ENCODE data around the gene FUZ.

Gene FUZ

DNA sequence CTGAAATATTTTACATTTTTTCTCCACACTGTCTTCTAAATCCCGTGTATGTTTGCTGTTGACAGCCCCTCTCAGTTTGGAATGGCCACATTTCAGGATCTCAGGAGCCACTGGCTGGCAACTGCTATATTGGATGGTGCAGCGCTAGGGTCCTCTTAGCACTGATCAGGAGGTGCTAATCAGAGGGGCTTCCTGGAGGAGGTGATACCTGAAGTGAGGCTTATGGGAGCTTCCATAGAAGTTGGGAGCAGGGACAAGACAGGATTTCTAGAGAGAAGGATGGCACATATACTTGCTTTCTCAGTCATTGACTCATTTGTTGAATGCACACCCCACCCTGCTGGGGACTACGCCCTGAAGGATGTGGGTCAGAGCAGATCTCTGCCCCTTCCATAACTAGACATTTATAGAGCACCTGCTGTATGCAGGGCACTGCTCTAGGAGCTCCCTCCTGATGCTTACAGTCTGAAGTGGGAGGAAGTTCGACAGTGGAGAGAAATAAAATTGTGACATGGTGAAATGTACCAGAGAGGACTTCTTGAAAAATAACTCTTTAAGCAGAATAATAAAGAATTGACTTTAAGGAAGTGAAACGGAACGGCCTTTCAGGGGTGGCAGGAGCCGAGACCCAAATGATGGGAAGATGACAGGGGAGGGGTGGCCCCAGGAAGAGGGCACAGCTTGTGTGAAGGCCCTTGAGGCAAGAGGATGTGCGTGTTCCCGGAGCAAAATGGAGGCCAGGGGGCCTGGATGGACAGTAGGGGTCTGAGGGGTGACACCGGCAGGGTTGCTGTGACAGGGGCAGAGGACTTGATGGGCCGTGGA is 33.1 kb downstream of the FUZ start:
- DNase-seq (ENCODE audit: low spot score): peak; percentile 49

DNA sequence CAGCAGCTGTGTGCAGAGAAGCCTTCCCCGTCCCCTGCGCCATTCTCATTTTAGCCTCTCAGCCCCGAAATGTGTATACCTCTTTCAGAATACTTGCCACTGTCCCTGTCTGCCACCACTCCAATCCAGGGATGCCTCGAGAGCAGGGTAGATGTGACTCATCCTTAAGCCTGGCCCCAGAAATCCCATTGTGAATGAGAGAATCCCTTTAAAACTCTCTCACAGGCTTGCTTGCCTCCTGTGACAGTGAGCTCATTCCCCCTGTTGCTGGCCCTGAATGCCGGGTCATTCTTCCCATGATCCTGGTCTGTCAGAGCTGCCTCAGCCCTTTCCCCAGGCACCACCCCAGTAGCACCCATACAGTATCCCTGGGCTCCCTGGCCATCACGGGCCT is 36.7 kb downstream of the FUZ start:
- DNase-seq (ENCODE audit: low spot score): no peak

DNA sequence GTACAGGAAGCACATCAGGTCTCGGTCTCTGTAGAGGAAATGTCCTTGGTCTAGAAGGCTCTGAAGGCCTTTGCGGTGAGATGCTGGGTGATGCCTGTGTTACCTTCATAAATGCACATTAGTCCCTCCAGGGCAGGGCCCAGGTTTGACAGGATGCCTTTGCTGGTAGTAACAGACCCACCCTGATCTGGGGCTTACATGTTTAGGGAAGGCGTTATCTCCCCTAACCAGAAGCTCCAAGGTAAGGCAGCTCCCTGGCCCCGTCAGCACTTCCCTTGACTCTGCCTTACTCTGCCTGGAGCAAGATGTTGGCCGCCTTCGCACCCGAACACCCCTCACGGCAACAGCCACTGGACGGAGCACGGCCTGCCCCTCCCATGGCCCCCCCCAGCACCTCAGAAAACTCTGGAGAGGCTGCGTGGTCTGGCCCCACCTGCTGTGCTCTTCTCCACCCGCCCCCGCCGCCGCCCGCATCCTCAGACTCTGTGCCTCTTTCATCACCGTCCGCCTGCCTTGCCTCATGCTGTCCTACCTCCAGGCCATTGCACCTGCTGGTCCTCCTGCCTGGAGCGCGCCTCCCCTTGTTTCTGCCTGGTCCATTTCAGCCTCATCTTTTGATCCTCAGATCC is 37.2 kb downstream of the FUZ start:
- no peak for DNase-seq (ENCODE audit: low spot score)

DNA sequence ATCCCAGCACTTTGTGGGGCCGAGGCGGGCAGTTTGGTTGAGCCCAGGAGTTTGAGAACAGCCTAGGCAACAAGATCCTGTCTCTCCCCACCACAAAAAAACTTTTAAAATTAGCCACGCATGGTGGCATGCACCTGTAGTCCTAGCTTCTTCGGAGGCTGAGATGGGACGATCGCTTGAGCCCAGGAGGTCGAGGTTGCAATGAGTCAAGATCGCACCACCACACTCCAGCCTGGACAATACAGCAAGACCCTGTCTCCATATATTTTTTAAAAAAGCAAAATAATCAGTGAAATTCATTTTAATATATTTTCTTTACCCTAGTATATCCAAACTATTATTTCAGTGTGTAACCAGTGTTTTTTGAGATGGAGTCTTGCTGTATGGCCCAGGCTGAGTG is 38.1 kb downstream of the FUZ start:
- DNase-seq (ENCODE audit: low spot score): no peak

DNA sequence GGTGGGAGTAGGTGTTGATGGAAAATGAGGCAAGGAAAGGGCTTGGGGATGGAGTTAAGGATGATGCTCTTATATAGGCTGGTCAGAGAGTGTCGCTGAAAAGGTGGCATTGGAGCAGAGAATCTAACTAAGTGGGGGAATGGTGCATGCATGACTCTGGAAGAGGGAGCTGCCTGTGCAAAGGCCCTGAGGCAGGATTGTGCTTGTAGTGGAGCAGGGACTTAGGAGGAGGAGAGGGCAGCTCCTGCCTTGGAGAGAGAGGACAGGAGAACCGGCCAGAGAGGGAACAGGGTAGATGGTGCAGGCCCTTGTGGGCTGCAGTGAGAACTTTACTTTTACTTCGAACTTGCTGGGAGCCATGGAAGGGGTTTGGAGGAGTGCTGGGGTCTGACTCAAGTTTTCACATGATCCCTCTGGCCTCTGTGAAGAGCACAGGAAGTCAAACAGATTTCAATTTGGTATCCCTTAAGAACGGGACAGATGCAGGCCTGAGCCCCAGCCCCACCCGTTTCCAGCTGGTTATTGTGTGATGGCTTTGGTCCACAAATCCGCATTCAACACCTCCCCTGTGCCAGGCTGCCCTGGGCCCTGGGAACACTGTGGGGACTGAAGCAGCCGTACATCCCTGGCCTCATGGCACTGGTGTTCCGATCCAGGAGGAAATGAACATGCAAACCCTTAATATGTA is 39.3 kb downstream of the FUZ start:
- DNase-seq (ENCODE audit: low spot score): no peak

DNA sequence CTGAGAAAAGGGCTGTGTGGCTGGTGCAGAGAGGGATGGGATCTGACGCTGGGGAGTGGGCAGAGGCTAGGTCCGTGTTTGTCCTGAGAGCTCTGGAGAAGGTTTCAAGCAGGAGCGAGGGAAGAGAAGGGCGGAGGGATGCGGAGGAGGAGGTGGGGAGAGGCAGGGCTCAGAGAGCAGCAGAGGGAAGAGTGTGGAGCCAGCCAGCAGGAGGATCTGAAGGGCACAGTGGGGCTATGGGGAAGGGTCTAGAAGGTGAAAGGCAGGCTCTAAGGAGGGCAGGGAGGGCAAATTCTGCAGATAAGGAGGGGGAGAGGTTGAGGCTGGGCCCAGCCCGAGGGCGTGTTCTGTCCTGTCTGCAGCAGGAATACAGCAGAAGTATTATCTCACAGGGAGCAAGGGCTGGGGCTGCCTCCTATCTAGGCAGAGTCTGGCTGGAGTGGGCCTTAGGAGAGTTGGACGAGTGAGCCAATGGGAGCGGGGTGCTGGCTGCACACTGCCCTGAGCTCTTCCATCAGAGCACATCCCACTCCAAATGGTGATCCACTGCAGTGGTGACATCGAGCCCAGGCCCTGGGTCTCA is 40.2 kb downstream of the FUZ start:
- no peak for DNase-seq (ENCODE audit: low spot score)

DNA sequence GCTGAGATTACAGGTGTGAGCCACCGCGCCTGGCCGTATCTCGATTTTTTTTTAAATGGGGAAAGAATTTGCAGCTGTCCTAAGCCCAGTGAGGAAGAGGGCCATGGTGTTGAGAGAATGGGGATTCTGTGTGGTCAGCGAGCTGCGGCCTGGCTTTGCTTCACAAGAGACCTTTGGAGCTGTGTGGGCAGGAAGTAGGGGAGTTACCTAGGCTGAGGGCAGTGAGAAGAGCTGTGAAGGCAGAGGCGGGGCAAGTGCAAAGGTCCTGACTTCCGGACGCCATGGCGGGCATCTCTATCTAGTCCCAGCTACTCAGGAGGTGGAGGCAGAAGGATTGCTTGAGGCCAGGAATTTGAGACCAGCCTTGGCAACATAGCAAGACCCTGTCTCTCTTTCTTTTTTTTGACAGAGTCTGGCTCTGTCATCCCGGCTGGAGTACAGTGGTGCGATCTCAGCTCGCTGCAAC is 41.4 kb downstream of the FUZ start:
- no peak for DNase-seq (ENCODE audit: low spot score)

DNA sequence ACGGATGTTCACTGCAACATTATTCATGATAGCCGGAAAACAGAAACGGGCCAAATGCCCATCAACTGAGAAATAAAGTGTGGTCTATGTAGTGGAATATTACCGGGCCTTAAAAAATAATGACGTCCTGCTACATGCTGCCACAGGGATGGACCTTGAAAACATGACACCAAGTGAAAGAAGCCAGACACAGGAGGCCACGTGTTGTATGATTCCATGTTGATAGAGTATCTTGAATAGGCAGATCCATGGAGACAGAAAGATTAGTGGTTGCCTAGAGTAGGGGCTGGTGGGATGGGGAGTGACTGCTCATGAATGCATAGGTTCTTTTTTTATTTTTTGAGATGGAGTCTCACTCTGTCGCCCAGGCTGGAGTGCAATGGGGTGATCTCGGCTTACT is 42.6 kb downstream of the FUZ start:
- no peak for DNase-seq (ENCODE audit: low spot score)

DNA sequence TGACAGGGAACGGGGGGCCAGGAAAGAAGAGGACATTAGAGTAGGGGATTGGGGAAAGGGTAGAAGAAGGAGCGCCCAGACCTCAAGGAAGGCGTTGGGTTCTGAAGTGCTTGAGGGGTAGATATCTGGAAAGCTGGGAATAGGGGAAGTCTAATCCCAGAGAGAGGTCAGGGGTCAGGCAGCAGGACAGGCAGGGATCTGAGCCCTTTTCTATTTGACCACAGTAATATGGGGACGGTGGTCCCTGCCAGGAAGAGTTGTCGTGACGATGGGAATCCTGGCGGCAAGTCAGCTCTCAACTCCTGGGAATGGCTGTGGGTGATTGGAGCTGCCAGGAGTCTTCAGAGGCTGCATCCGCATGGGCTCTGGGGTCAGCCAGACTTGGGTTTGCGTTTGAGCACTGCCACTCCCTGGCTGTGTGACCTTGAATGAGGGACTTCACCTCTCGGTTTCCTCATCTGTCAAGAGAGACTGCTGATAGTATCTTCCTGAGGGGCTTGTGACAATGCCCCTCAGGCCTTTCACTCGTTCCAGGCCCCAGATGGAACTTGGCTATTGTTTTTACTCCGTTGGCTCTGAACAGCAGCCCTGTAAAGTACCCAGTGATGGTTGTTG is 45.0 kb downstream of the FUZ start:
- DNase-seq (ENCODE audit: low spot score): no peak

DNA sequence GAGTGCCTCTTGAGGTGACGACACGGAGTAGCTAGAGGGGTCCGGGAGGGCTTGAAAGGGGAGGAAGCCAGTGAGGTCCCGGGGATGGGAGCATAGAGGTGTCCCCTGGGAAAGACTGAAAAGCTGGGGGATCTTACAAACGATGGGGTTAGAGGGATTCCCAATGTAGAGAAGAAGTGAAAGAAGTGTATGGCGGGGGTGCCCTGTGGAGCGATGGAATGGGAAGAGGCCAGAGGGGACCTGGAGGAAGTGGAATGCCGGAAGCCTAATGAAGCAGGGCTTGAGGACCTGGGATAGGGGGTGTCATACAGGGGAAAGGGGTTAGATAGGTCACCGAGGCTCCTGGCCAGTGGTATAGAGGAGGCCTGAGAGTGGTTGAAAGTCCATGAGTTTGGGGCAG is 45.7 kb downstream of the FUZ start:
- DNase-seq (ENCODE audit: low spot score): peak; percentile 17

DNA sequence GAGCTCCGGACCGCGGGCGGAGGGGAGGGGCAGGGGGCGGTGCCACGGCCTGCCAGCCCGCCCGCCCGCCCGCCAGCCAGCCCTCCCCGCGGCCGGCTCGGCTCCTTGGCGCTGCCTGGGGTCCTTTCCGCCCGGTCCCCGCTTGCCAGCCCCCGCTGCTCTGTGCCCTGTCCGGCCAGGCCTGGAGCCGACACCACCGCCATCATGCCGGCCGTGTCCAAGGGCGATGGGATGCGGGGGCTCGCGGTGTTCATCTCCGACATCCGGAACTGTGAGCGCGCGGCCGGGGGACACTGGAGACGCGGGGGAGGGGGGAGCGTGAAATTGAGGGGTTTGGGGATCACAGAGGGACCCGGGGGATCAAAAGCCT is 46.2 kb downstream of the FUZ start, which contains the start of gene AP2A1:
TSS of gene AP2A1 (plus strand) at position 72 of the 370 bp plus-strand sequence. CDS start at position 205, 133 bp downstream.
- DNase-seq (ENCODE audit: low spot score): no peak

DNA sequence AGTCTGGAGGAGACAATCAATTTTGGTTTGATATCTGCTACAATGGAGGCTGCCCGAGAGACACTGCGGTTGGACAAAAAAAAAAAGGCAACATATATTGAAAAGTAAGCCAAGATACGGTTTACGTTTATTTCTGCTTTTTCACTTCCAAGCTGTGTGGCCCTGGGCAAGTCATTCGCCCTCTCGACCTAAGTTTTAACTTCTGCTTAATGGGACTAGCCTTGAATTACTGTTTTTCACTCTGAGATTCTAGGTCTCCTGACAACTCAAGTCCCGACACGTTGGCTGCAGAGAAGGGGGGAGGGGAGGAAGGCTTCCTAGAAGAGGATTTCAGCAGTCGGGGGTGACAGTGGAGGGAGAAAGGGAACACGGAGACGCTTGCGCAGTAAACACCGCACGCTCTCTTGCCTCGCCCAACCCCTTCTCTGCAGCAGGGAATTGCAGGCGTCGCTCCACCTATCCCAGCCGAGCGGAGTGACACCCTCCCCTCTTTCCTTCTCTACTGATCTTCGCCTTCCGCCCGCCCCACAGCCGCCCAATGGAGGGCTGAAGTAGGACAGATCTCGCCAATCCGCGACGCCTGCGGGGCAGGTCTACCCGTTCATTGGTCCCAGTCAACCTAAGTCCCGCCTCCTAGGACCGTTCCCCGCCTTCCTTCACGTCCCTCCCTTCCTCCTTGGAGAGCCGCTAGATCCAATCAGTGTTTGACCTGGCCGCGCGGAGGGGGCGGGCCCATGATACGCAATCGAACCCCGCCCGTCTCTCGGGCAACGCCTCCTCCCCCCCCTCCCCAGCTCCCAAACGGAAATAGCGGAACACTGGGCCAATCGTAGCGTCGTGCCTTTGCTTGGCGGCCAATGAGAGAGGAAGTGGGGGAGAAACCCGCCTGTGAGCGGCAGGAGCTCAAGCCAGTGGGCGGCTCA is 46.8 kb downstream of the FUZ start:
- peak; percentile 100 for DNase-seq (ENCODE audit: low spot score)

DNA sequence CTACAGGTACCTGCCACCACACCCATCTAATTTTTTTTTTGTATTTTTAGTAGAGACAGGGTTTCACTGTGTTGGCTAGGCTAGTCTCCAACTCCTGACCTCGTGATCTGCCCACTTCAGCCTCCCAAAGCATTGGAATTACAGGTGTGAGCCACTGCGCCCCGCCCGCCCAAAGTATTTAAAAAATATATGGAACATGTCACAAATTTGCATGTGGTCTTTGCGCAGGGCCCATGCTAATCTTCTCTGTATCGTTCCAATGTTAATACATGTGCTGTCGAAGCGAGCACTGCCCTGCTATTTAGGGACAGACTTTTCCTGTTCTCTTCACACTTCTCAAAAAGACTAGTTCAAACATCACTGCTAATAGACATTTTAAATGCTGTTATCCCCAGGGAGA is 48.8 kb downstream of the FUZ start:
- DNase-seq (ENCODE audit: low spot score): no peak

DNA sequence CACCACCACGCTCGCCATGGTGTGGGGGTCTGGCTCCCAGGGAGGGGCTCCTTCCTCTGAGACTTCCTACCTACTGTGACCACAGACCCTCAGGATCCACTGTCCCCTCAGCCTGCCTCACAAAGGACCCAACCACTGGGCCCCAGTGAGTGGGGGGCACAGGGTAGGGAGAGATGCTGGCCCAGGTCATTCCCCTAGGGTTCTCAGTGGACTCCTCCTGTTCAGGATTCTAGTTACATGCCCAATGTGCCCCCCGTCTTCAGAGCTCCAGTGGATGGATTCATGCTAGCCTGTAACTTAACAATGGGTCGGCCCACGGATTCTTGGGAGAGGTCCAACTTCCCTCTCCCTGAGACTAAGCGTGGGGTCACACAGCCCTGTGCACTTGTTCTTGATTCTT is 49.9 kb downstream of the FUZ start, which contains the start of gene TSKS:
TSS of gene TSKS (minus strand) at position 77 of the 400 bp plus-strand sequence. CDS start at position 18, 59 bp downstream.
- no peak for DNase-seq (ENCODE audit: low spot score)

DNA sequence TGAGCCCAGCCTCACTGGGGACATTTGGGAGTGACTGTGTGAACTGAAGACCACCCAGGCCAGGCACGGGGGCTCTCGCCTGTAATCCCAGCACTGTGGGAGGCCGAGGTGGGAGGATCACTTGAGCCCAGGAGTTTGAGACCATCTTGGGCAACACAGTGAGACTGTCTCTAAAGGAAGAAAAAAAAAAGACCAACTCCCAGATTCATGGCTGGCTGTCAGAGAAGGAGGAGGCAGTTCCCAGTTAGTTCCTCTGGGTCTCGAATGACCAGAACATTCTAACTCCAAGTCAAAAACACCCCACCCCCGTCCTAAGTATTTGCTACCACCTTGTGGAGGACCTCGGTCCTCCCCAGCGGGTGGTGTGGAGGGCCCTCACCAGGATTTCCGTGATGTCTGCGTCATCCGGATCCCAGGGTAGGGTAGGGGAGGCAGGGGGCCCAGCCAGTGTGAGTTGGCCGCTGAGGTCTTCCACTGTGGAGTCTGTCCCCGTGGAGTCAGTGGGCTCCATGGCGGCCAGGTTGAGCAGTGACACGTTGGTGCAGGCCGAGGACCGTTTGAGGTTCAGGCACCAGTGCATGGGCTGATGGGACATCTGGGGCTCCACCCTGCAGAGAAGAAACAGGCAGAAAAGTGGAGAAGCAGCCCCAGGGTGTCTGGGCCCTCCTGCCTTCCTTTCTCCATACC is 51.3 kb downstream of the FUZ start:
- DNase-seq (ENCODE audit: low spot score): no peak

DNA sequence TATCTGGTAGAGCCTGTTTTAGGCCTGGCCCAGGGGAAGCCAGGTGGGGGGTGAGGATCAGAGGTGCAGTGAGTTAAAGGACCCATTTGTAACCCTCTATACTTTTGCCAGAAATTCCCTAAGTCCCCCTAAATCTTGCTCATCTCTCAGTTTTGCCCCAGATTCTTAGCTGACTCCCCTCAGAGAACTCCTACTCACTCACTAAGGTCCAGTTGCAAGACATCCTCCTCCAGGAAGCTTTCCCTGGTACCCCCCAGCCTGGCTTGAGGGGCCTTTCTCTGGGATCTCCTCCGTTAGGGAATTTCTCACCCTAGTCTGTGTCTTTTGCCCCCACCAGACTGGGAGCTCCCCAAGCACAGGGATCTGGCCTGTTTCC is 51.9 kb downstream of the FUZ start:
- no peak for DNase-seq (ENCODE audit: low spot score)

DNA sequence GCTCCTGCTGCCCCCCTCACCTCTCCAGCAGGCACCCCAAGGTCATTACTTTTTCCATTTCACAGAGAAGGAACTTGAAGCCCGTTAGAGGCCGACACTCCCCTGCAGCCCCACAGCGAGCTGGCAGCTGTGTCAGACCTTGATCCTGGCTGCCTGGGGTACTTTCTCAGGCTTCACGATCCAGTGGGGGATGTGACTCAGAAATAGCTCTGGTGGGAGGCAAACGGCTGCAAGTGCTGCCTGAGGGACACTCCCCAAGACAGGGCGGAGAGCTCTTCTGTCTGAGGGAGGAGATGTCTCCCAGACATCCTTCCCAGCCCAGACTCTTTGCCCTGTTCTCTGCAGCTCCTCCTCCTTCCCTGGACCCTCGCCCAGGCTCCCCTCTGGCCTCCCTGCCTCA is 54.8 kb downstream of the FUZ start:
- DNase-seq (ENCODE audit: low spot score): no peak

All from germinal center (tissue), 1 donor.